ENCODE results near the gene UPF3B.
"Not testable (repeated sequence)": the region's sequence is repeated elsewhere in the genome, so short reads cannot be mapped to it uniquely, and the experiment has no call there.

The UPF3B gene, protein sequence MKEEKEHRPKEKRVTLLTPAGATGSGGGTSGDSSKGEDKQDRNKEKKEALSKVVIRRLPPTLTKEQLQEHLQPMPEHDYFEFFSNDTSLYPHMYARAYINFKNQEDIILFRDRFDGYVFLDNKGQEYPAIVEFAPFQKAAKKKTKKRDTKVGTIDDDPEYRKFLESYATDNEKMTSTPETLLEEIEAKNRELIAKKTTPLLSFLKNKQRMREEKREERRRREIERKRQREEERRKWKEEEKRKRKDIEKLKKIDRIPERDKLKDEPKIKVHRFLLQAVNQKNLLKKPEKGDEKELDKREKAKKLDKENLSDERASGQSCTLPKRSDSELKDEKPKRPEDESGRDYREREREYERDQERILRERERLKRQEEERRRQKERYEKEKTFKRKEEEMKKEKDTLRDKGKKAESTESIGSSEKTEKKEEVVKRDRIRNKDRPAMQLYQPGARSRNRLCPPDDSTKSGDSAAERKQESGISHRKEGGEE

DNA sequence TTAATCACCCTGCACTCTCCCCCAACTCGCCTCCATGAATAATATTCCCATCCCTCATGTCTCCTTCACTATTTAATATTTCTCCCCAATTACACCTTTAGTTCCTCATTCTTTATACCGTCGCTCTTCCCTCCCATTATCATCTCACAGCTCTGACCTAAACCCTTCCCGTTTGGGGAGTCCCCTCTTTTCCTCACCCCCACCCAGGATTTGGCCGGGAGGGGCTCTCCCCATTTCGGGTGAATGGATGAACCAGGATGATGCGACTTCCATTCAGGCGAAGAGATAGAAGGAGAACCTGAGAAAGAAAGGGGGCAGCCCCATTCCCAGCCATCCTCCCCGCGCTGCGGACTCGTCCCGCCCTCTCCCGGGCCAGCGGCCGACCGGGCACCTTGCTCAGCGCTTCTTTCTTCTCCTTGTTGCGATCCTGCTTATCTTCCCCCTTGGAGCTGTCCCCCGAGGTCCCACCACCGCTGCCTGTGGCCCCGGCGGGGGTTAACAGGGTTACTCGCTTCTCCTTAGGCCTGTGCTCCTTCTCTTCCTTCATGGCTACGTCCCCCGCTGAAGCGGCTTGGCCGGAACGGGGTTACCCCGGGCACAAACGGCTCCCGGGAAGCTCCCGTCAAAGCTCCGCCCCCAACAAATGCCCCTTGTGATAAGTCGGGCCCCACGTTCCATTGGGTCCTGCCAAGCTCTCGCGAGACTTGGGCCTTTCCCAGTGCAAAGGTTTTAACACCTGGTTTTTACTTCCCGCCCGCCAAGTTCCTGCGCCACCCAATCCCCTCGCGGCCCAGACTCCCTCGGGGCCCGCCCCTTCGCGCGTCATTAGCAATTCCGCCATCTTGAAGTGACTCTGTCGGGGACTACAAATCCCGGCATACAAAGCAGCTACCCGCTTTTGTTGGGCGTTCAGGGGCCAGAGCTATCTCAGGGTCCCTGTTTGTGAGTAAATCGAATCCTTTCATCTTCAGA lies at the start of gene UPF3B:
Gene UPF3B, minus strand, starts transcription at position 582 of the 972 bp plus-strand sequence. Its CDS starts 35 bp downstream, at position 547.
- DNase-seq = peak; percentile 97 to 99
- no peak for TF ChIP-seq GATA1 (IDR thresholded peaks at IDR 0.05; ENCODE audit: low read depth, low read length)
- TF ChIP-seq POLR2A (IDR thresholded peaks at IDR 0.05; ENCODE audit: low read length) = peak; percentile 73

DNA sequence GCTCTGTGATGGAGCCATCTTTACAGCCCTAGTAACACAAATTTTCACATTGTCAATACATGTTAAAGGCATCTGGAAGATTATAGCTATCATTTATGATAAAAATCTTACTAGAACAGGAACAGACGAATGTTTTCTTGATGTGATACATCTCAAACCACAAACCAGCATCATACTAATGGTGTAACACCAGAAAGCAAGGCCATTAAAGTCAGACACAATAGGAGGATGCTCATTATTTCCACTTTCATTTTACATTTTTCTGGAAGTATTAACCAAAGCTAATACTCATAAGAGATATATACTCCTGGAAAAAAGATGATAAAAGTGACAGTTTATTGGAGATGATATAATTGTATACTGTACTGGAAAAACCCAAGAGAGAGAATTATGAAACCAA lies 48.2 kb upstream of the UPF3B start:
- DNase-seq = no peak
- TF ChIP-seq POLR2A (IDR thresholded peaks at IDR 0.05; ENCODE audit: low read length) (no peak), GATA1 (IDR thresholded peaks at IDR 0.05; ENCODE audit: low read depth, low read length) (no peak)

DNA sequence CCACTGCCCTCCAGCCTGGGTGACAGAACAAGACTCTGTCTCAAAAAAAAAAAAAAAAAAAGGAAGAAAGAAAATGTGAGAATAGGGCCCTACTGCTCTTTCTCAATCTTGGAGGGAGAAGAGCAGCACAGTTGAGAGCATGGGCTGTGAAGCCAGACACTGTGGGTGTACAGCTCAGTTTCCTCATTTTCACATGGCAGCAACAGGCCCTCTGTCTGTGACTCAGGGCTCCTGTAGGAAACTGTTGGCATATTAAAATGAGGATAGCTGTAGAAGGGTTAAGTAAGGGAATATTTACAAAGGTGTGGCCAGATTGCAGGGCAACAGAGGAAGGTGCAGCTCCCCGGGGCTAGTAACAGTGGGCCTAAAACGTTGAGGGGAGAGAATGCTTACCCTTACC lies 46.4 kb upstream of the UPF3B start:
- TF ChIP-seq POLR2A (IDR thresholded peaks at IDR 0.05; ENCODE audit: low read length) = no peak
- DNase-seq = no peak

DNA sequence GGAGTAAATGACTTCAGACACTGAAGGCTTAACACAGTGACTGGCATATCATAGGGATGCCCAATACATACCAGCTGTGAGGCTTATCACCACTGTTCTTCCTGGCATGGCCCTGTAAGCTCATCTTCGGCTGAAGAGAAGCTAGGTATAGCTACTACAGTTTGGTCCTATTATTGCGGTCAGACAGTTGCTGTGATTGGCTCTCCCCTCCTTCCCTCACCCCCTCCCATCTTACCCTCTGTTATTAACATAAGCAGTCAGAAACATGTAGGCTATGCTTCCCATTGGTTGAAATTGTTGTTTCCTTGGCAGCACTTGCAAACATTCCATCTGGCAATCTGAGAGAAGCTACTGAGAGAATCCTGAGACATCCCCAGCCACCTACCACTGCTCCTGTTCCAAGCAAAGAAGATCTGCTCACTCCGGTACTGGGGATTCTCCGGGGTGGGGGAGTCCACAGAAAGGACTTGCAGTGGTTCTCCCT lies 43.1 kb upstream of the UPF3B start, which contains the start of gene AKAP14:
Gene AKAP14, plus strand, starts transcription at position 51 of the 484 bp plus-strand sequence. CDS start 7,331 bp downstream, outside the sequence.
- DNase-seq = no peak
- TF ChIP-seq GATA1 (IDR thresholded peaks at IDR 0.05; ENCODE audit: low read depth, low read length) (no peak), POLR2A (IDR thresholded peaks at IDR 0.05; ENCODE audit: low read length) (no peak)

DNA sequence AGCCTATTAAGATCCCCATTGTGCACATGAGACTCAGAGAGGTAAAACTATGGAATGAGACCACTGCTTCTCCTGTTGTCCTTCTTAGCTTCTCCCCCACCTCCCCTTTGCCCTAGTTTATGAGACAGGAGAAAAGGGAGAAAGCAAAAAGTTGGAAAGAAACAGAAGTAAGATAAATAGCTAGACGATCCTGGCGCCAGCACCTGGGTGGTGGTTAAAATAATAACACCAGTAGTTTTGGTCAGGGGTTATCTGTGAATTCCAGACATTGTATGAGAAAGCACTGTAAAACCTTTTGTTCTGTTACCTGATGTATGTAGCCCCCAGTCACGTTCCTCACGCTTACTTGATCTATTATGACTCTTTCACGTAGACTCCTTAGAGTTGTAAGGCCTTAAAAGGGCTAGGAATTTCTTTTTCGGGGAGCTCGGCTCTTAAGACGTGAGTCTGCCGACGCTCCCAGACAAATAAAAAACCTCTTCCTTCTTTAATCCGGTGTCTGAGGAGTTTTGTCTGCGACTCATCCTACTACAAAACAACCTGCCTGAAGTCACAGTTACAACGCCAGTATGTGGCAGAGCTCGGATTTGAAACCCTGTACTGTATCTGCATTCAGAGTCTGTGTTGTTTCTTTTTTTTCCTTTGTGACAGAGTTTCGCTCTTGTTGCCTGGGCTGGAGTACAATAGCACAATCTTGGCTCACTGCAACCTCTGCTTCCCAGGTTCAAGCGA lies 39.4 kb upstream of the UPF3B start:
- not testable (repeated sequence) for DNase-seq

DNA sequence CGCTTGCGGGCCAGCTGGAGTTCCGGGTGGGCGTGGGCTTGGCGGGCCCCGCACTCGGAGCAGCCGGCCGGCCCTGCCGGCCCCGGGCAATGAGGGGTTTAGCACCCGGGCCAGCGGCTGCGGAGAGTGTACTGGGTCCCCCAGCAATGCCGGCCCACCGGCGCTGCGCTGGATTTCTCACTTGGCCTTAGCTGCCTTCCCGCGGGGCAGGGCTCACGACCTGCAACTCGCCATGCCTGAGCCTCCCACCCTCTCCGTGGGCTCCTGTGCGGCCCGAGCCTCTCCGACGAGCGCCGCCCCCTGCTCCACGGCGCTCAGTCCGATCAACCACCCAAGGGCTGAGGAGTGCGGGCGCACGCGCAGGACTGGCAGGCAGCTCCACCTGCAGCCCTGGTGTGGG lies 37.9 kb upstream of the UPF3B start:
- DNase-seq = not testable (repeated sequence)

DNA sequence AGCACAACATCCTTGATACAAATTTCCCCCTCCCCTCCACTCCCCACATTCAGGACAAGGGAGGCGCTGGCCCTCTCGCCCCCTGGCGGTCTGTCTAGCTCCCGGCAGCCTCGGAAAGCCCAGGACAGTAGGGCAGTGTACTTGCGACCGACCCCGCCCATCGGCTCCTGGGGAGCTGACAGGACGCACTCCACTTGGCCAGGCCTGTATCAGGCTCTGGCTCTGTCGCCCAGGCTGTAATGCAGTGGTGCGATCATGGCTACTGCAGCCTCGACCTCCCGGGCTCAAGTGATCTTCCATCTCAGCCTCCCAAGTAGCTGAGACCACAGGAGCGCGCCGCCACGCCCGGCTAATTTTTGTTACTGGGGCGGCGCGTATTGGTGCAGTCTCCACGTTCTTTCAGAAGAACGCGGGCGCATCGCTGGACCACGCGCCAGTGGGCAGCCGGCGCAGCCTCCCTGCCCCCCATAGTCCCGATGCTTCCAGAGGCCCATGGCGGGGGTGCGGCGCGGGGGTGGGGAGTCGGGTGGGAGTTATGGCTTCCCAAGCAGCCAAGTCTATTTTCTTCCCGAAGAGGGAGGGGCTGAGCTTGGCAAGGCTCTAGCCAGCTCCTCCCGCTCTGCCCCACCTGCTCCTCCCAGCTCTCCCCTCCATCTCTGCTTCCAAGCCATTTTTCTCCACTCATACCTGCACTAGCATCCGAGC lies 35.1 kb upstream of the UPF3B start:
- peak; percentile 72 to 73 for DNase-seq
- TF ChIP-seq GATA1 (IDR thresholded peaks at IDR 0.05; ENCODE audit: low read depth, low read length) (no peak), POLR2A (IDR thresholded peaks at IDR 0.05; ENCODE audit: low read length) (no peak)

DNA sequence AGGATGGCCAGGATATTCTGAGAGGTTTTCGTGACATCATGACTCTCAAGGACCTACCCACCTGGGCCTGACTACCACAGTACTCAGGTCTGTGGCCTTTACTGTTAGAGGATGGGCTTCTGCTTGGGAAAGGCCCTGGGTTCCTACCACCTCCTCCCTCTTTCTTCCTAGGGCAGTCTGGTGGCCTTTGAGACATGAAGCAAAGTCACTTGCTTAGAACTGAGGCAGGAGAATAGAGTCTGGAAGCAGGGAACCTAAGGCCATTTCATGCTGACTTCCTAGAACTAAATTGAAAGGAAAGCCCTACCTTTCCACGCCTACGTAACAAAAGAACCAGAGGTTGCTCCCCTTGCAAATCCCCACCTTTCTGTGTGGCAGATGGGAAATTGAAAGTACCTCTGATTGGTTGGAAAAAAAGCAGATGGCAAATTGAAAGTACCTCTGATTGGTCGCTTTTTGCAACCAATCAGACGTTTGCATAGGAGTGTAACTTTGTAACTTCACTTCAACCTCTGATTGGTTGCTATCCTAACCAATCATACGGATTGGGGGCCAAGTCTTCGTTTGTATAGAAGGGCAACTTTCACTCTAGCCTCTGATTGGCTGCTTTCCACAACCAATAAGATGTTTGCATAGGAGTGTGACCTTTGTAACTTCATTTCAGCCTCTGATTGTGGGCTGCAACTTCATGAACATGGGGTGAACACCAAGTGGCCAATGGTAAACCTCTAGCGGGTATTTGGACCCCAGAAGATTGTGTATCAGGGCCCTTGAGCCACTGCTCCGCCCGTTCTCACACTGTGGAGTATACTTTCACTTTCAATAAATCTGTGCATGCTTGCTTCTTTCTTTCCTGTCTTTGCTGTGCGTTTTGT lies 33.0 kb upstream of the UPF3B start:
- no peak for TF ChIP-seq GATA1 (IDR thresholded peaks at IDR 0.05; ENCODE audit: low read depth, low read length)
- DNase-seq = peak; percentile 25 to 54

DNA sequence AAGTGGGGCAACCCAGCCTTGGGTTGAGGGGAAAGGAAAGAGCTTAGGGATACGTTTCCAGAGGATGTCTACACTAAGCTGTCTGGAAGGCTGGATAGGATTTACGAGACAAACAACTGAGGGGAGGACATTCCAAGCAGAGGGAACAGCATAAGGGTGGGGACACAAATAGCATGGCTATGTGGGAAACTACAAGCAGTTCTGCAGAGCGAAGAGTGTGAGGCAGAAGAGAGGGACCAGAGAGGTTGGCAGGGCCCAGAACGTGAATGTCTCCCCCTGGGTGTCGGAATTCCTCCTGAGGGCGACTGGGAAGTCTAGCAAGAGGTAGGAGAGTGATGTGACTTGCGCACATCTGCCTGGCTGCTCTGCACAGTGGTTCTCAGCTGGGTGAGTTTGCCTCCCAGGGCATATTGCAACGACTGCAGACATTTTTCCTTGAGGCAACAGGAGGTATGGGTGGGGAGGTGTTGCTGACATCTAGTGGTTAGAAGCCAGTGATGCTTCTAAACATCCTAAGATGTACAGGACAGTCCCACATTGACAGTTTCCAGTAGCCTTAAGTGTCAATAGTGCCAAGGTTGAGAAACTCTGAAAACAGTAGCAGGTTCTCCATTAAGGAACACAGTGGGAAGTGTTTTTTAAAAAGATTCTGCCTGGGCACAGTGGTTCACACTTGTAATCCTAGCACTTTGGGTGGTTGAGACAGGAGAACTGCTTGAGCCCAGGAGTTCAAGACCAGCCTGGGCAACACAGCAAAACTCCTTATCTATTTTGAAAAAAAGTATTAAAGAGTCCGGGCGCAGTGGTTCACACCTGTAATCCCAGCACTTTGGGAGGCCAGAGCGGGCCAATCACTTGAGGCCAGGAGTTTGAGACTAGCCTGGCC lies 28.0 kb upstream of the UPF3B start:
- peak; percentile 59 to 66 for DNase-seq
- TF ChIP-seq GATA1 (IDR thresholded peaks at IDR 0.05; ENCODE audit: low read depth, low read length) (no peak), POLR2A (IDR thresholded peaks at IDR 0.05; ENCODE audit: low read length) (no peak)

DNA sequence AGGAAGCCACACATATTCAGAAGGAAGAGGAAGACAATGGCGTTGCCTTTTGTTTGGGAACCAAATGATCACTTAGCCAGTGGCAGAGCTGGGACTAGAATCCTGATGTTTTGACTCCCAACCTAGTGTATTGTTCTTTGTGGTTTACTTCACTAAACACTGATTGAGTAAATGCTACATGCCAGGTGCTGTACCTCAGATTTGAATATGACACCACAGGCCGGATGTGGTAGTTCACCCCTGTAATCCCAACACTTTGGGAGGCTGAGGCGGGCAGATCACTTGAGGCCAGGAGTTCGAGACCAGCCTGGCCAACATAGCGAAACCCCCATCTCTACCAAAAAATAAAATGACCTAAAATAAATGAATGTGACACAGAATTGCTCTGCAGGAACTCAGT lies 27.3 kb upstream of the UPF3B start:
- TF ChIP-seq POLR2A (IDR thresholded peaks at IDR 0.05; ENCODE audit: low read length) = no peak
- no peak for TF ChIP-seq GATA1 (IDR thresholded peaks at IDR 0.05; ENCODE audit: low read depth, low read length)
- DNase-seq = no peak

DNA sequence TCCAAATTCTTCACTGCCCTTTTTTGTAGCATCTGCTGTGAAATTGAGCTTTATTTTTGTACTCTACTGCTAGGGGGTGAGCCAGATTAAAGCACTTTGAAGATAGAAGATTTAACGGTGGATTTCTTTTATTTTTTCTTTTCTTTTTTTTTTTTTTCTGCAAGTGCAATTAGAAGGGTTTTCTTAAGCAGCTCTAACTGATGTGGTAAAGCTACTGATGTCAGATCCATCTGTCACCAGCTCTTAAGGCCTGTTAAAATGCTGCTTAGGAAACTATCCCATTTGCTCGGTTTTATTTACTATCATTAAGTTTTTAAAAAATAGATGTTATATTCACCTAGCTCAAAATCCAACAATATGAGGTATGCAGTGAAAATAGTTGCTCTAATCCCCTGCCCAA lies 26.0 kb upstream of the UPF3B start:
- no peak for TF ChIP-seq POLR2A (IDR thresholded peaks at IDR 0.05; ENCODE audit: low read length)
- TF ChIP-seq GATA1 (IDR thresholded peaks at IDR 0.05; ENCODE audit: low read depth, low read length) = no peak
- DNase-seq = no peak

Data from erythroblast (primary cell).